GM21825 (cell line): ENCODE data around the gene SCN4B.

Experiments
- ATAC-seq: cut with Tn5 transposase; IDR thresholded peaks from one replicate; pipeline ENCODE4 v1.9.1; 2021; ENCODE audit warnings: mild to moderate bottlenecking, moderate library complexity; ENCODE audit not compliant: unreplicated experiment

The SCN4B gene

GRCh38 chr11:118105657-118106305 lies 46.8 kb downstream of the SCN4B start:
- no peak for ATAC-seq

GRCh38 chr11:118104491-118104890 lies 48.1 kb downstream of the SCN4B start:
- ATAC-seq: no peak

GRCh38 chr11:118102721-118103261 lies 49.8 kb downstream of the SCN4B start:
- ATAC-seq: no peak

- ATAC-seq: no peak
Measured at GRCh38 chr11:118100691-118101232, 51.9 kb downstream of the SCN4B start.

GRCh38 chr11:118099838-118100556 lies 52.6 kb downstream of the SCN4B start:
- no peak for ATAC-seq

- no peak for ATAC-seq
Measured at GRCh38 chr11:118098996-118099837, 53.4 kb downstream of the SCN4B start.

GRCh38 chr11:118095967-118096367 lies 56.7 kb downstream of the SCN4B start:
- ATAC-seq: no peak

GRCh38 chr11:118095493-118095892 lies 57.1 kb downstream of the SCN4B start:
- ATAC-seq: no peak

- no peak for ATAC-seq
Measured at GRCh38 chr11:118092907-118093571, 59.6 kb downstream of the SCN4B start.

- no peak for ATAC-seq
Measured at GRCh38 chr11:118091690-118092089, 60.9 kb downstream of the SCN4B start.

- no peak for ATAC-seq
Measured at GRCh38 chr11:118090545-118091162, 62.0 kb downstream of the SCN4B start.

- ATAC-seq: no peak
Measured at GRCh38 chr11:118088531-118088930, 64.1 kb downstream of the SCN4B start.

- no peak for ATAC-seq
Measured at GRCh38 chr11:118087931-118088330, 64.7 kb downstream of the SCN4B start.

GRCh38 chr11:118086913-118087768 lies 65.5 kb downstream of the SCN4B start, which contains the start of gene SMIM35:
Gene SMIM35, minus strand, starts transcription at chr11:118086963. Its CDS starts 206 bp downstream, at chr11:118086757.
- ATAC-seq: no peak

GRCh38 chr11:118084656-118085055 lies 68.0 kb downstream of the SCN4B start:
- no peak for ATAC-seq

GRCh38 chr11:118084247-118084646 lies 68.4 kb downstream of the SCN4B start:
- no peak for ATAC-seq
